Neural cell (in vitro differentiated cells): Measurements from ENCODE around the gene GBE1.

Experiments used
- EP300 ChIP-seq: fragments of 450-650 bp; conservative IDR thresholded peaks from 2 replicates; pipeline ENCODE4 v1.6.1; 2014; ENCODE audit warnings: antibody characterized with exemption, mild to moderate bottlenecking, moderate library complexity; ENCODE audit not compliant: poor library complexity, severe bottlenecking
- EZH2 ChIP-seq: fragments of 200-600, 300-800 bp; shearing (Covaris generic), sonication (generic); IDR thresholded peaks from 2 replicates; pipeline ENCODE4 v1.6.1; 2014; ENCODE audit warnings: antibody characterized with exemption, low read length, borderline replicate concordance, mild to moderate bottlenecking; ENCODE audit not compliant: insufficient read depth, poor library complexity, severe bottlenecking
- POLR2AphosphoS5 ChIP-seq: IDR thresholded peaks from 2 replicates; pipeline ENCODE4 v1.6.1; 2012
- RAD21 ChIP-seq: fragments of 450-650 bp; conservative IDR thresholded peaks from 2 replicates; pipeline ENCODE4 v1.6.1; 2014; ENCODE audit warnings: antibody characterized with exemption, mild to moderate bottlenecking, moderate library complexity
- TAF1 ChIP-seq: IDR thresholded peaks from 2 replicates; pipeline ENCODE4 v1.6.1; 2012; ENCODE audit warnings: low read depth
- TF ChIP-seq, protein P1 (sequence below): fragments of 450-650 bp; IDR thresholded peaks from 2 replicates; pipeline ENCODE4 v1.5.1; 2014; ENCODE audit warnings: antibody characterized with exemption, mild to moderate bottlenecking, moderate library complexity; ENCODE audit not compliant: poor library complexity, severe bottlenecking
- TF ChIP-seq, protein P2 (sequence below): IDR thresholded peaks from 2 replicates; pipeline ENCODE4 v1.6.1; 2012; ENCODE audit warnings: borderline replicate concordance

DNA sequence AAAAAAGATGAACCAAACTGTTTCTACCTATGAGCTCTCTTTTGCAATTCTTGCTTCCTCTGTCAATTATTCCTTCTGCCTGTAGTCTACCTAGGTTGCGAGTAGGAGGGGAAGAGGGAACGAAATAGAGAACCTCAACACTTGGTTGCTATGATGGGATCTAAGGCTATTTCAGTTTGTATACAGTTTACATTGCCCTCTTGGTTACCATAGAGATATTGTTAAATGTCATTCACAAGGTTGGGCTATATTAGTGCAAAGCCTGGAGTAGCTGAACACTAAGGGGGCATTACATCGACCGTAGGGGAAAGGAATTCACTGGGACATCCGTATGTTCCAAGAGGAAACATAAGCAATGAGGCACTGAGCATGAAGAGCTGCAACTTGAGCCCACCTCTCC, 276.9 kb downstream of the GBE1 start:
- no peak for TF ChIP-seq RAD21
- no peak for TF ChIP-seq POLR2AphosphoS5
- TF ChIP-seq, protein P1, sequence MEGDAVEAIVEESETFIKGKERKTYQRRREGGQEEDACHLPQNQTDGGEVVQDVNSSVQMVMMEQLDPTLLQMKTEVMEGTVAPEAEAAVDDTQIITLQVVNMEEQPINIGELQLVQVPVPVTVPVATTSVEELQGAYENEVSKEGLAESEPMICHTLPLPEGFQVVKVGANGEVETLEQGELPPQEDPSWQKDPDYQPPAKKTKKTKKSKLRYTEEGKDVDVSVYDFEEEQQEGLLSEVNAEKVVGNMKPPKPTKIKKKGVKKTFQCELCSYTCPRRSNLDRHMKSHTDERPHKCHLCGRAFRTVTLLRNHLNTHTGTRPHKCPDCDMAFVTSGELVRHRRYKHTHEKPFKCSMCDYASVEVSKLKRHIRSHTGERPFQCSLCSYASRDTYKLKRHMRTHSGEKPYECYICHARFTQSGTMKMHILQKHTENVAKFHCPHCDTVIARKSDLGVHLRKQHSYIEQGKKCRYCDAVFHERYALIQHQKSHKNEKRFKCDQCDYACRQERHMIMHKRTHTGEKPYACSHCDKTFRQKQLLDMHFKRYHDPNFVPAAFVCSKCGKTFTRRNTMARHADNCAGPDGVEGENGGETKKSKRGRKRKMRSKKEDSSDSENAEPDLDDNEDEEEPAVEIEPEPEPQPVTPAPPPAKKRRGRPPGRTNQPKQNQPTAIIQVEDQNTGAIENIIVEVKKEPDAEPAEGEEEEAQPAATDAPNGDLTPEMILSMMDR = no peak
- no peak for TF ChIP-seq TAF1
- TF ChIP-seq, protein P2, sequence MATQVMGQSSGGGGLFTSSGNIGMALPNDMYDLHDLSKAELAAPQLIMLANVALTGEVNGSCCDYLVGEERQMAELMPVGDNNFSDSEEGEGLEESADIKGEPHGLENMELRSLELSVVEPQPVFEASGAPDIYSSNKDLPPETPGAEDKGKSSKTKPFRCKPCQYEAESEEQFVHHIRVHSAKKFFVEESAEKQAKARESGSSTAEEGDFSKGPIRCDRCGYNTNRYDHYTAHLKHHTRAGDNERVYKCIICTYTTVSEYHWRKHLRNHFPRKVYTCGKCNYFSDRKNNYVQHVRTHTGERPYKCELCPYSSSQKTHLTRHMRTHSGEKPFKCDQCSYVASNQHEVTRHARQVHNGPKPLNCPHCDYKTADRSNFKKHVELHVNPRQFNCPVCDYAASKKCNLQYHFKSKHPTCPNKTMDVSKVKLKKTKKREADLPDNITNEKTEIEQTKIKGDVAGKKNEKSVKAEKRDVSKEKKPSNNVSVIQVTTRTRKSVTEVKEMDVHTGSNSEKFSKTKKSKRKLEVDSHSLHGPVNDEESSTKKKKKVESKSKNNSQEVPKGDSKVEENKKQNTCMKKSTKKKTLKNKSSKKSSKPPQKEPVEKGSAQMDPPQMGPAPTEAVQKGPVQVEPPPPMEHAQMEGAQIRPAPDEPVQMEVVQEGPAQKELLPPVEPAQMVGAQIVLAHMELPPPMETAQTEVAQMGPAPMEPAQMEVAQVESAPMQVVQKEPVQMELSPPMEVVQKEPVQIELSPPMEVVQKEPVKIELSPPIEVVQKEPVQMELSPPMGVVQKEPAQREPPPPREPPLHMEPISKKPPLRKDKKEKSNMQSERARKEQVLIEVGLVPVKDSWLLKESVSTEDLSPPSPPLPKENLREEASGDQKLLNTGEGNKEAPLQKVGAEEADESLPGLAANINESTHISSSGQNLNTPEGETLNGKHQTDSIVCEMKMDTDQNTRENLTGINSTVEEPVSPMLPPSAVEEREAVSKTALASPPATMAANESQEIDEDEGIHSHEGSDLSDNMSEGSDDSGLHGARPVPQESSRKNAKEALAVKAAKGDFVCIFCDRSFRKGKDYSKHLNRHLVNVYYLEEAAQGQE = no peak
- TF ChIP-seq EP300 = no peak
- no peak for TF ChIP-seq EZH2
